Left cardiac atrium (tissue), 4 donors: ENCODE measurements around the gene SHROOM1. TPM values are rescaled to one million over a fixed set of nuclear protein-coding genes. Genes with fewer than 3 reads are reported as not detected.

Source experiments
- ATAC-seq, 2 donors: fragments of 200-7000 bp; cut with Tn5 transposase; one replicate each; pipeline ENCODE4 v1.9.1; 2020; ENCODE audit warnings: mild to moderate bottlenecking in 2 of 2, moderate library complexity in 2 of 2
- DNase-seq: peaks from one replicate; pipeline ENCODE4 v3.0.0-alpha.2; 2020
- intact Hi-C, 2 donors: fragments of 100-400 bp; cut with DNase I; formaldehyde crosslinking; loops; one replicate each; pipeline versions ENCODE4 v1.14.1 to v1.15.1; 2022 to 2023
- total RNA-seq, 2 donors: library from RNA; stranded (reverse); fragmentation: NEBNext Ultra II Directional; extraction: Animal tissue kit (Norgen Biotek cat#: 25700); gene quantifications; one replicate each; pipeline ENCODE4 v1.2.1, GENCODE V29; 2021
- donor health status: DM: no; HTN: yes; CAD: no.
- donor health status: DM: no; HTN: yes; CAD: no; lungs with severe emphysema.
- donor health status: DM: yes; HTN: yes; CAD: no.
- donor health status: Dilated cardiomyopathy.

Gene SHROOM1
- total RNA-seq, 2 donors from 2014 or later, result 6.1 to 7.2 TPM

- intact Hi-C loops, result no loop called here
- ATAC-seq, result no peak
- no peak for DNase-seq
Measured at GRCh38 chr5:132854301-132854700, 23.9 kb upstream of the SHROOM1 start.

- intact Hi-C loops, result no loop called here
- no peak for DNase-seq
Measured at GRCh38 chr5:132853790-132854189, 23.3 kb upstream of the SHROOM1 start.

GRCh38 chr5:132853323-132853722 is 22.9 kb upstream of the SHROOM1 start:
- intact Hi-C loops, result no loop called here
- no peak for DNase-seq
- ATAC-seq, result no peak

More at GRCh38 chr5:132853790-132854189, 23.3 kb upstream of the SHROOM1 start:
- no peak for ATAC-seq

GRCh38 chr5:132850066-132850465 is 19.6 kb upstream of the SHROOM1 start:
- ATAC-seq (no peak), DNase-seq (no peak)
- intact Hi-C loops, result no loop called here

GRCh38 chr5:132849347-132849746 is 18.9 kb upstream of the SHROOM1 start:
- ATAC-seq, result no peak
- intact Hi-C loops, result no loop called here
- DNase-seq, result no peak

GRCh38 chr5:132848270-132848669 is 17.8 kb upstream of the SHROOM1 start:
- intact Hi-C loops, result no loop called here
- ATAC-seq (no peak), DNase-seq (no peak)

GRCh38 chr5:132841305-132841704 is 10.9 kb upstream of the SHROOM1 start:
- no peak for ATAC-seq
- DNase-seq, result no peak
- intact Hi-C loops, result no loop called here

GRCh38 chr5:132840896-132841295 is 10.4 kb upstream of the SHROOM1 start:
- intact Hi-C loops, result no loop called here
- no peak for DNase-seq
- no peak for ATAC-seq

GRCh38 chr5:132840313-132840712 is 9.9 kb upstream of the SHROOM1 start:
- ATAC-seq (no peak), DNase-seq (no peak)
- intact Hi-C loops, result no loop called here

GRCh38 chr5:132839426-132840301 is 9.2 kb upstream of the SHROOM1 start:
- ATAC-seq (peak in 1 of 2 donors; percentile 53), DNase-seq (no peak)
- intact Hi-C loops, result no loop called here

- intact Hi-C loops, result no loop called here
- no peak for DNase-seq
- ATAC-seq, result no peak
Measured at GRCh38 chr5:132838516-132839282, 8.3 kb upstream of the SHROOM1 start.

GRCh38 chr5:132837868-132838267 is 7.4 kb upstream of the SHROOM1 start:
- intact Hi-C loops, result no loop called here
- DNase-seq (no peak), ATAC-seq (no peak)

GRCh38 chr5:132836852-132837251 is 6.4 kb upstream of the SHROOM1 start:
- no peak for DNase-seq
- intact Hi-C loops, result no loop called here
- ATAC-seq, result no peak

- ATAC-seq, result no peak
- DNase-seq, result no peak
- intact Hi-C loops, result loop anchor here in 1 of 2 donors (5.0 kb wide), 1 partner anchor 43 kb away; no protein-coding TSS in a partner anchor
Measured at GRCh38 chr5:132834057-132834456, 3.6 kb upstream of the SHROOM1 start.

GRCh38 chr5:132832612-132833011 is 2.2 kb upstream of the SHROOM1 start:
- intact Hi-C loops, result loop anchor here in 1 of 2 donors (5.0 kb wide), 1 partner anchor 45 kb away; no protein-coding TSS in a partner anchor

GRCh38 chr5:132831095-132831860 is 831 bp upstream of the SHROOM1 start:
- intact Hi-C loops, result loop anchor here (2.0 to 5.0 kb wide), 2 partner anchors 46 to 52 kb away; no protein-coding TSS in a partner anchor
- no peak for ATAC-seq
- DNase-seq, result no peak

More at GRCh38 chr5:132832612-132833011, 2.2 kb upstream of the SHROOM1 start:
- DNase-seq (no peak), ATAC-seq (no peak)

GRCh38 chr5:132829742-132830435 is 558 bp downstream of the SHROOM1 start:
- intact Hi-C loops, result loop anchor here (2.0 to 10.0 kb wide), 3 partner anchors 47 to 455 kb away; no protein-coding TSS in a partner anchor
- peak; percentile 84 for DNase-seq
- peak; percentile 90 to 94 for ATAC-seq

GRCh38 chr5:132828846-132829494 is 1.5 kb downstream of the SHROOM1 start:
- DNase-seq, result no peak
- no peak for ATAC-seq
- intact Hi-C loops, result loop anchor here in 1 of 2 donors (10.0 kb wide), 1 partner anchor 454 kb away; no protein-coding TSS in a partner anchor
